Activated CD4-positive, alpha-beta T cell treated with anti-CD3 and anti-CD28 coated beads, Interleukin-2, amount 10 ng/mL, durations not matched to agents 24 days and 14 days (primary cell): ENCODE results near the gene HHAT. TPM values are rescaled to one million over a fixed set of nuclear protein-coding genes. Genes with fewer than 3 reads are reported as not detected.

ENCODE experiments used
- DNase-seq: peaks from one replicate; pipeline ENCODE4 v3.0.0; 2022
- H3K27ac Mint-ChIP-seq: one replicate; pipeline ENCODE4 v1.8.0; 2022; ENCODE audit warnings: mild to moderate bottlenecking, mixed read lengths
- H3K27me3 Mint-ChIP-seq: one replicate; pipeline ENCODE4 v1.8.0; 2022; ENCODE audit warnings: mixed read lengths
- H3K36me3 Mint-ChIP-seq: one replicate; pipeline ENCODE4 v1.8.0; 2022; ENCODE audit warnings: low read depth, mild to moderate bottlenecking, mixed read lengths
- H3K4me1 Mint-ChIP-seq: one replicate; pipeline ENCODE4 v1.8.0; 2021; ENCODE audit warnings: mixed read lengths
- H3K4me3 Mint-ChIP-seq: one replicate; pipeline ENCODE4 v1.8.0; 2022; ENCODE audit warnings: mild to moderate bottlenecking, moderate library complexity, mixed read lengths
- H3K9me3 Mint-ChIP-seq: one replicate; pipeline ENCODE4 v1.8.0; 2021; ENCODE audit warnings: mixed read lengths
- intact Hi-C: fragments of 100-400 bp; cut with micrococcal nuclease; formaldehyde crosslinking; loops from one replicate; pipeline ENCODE4 v1.15.1; 2023
- total RNA-seq: library from RNA; stranded (reverse); gene quantifications from 2 replicates; pipeline ENCODE4 v1.2.3, GENCODE V29; 2022

Gene HHAT
- total RNA-seq, 1 donor from 2014 or later: 0.47 TPM

- H3K4me3 Mint-ChIP-seq: no peak overlapping the region
- H3K4me1 Mint-ChIP-seq: no peaks in the 10 kb centered on the region
- no peaks in the 10 kb centered on the region for H3K27me3 Mint-ChIP-seq
- no peak overlapping the region for H3K27ac Mint-ChIP-seq
- intact Hi-C loops: no loop called here
- H3K36me3 Mint-ChIP-seq: no peaks in the 10 kb centered on the region
- H3K9me3 Mint-ChIP-seq: no peaks in the 10 kb centered on the region
- DNase-seq: no peak
Measured at GRCh38 chr1:210626341-210626740, 297.6 kb downstream of the HHAT start.

GRCh38 chr1:210627755-210628154 lies 299.1 kb downstream of the HHAT start:
- no peaks in the 10 kb centered on the region for H3K9me3 Mint-ChIP-seq
- intact Hi-C loops: no loop called here
- DNase-seq: no peak
- no peak overlapping the region for H3K27ac Mint-ChIP-seq
- H3K4me3 Mint-ChIP-seq: no peak overlapping the region
- H3K27me3 Mint-ChIP-seq: no peaks in the 10 kb centered on the region
- no peaks in the 10 kb centered on the region for H3K4me1 Mint-ChIP-seq
- no peaks in the 10 kb centered on the region for H3K36me3 Mint-ChIP-seq

GRCh38 chr1:210629276-210629675 lies 300.6 kb downstream of the HHAT start:
- DNase-seq: no peak
- intact Hi-C loops: no loop called here
- H3K4me1 Mint-ChIP-seq: no peaks in the 10 kb centered on the region
- no peaks in the 10 kb centered on the region for H3K9me3 Mint-ChIP-seq
- no peaks in the 10 kb centered on the region for H3K27me3 Mint-ChIP-seq
- no peaks in the 10 kb centered on the region for H3K36me3 Mint-ChIP-seq
- H3K27ac Mint-ChIP-seq: no peak overlapping the region
- no peak overlapping the region for H3K4me3 Mint-ChIP-seq

- H3K36me3 Mint-ChIP-seq: no peaks in the 10 kb centered on the region
- no peak overlapping the region for H3K27ac Mint-ChIP-seq
- H3K9me3 Mint-ChIP-seq: no peaks in the 10 kb centered on the region
- intact Hi-C loops: no loop called here
- H3K27me3 Mint-ChIP-seq: no peaks in the 10 kb centered on the region
- DNase-seq: no peak
- H3K4me1 Mint-ChIP-seq: no peaks in the 10 kb centered on the region
- no peak overlapping the region for H3K4me3 Mint-ChIP-seq
Measured at GRCh38 chr1:210631399-210631798, 302.7 kb downstream of the HHAT start.

GRCh38 chr1:210633140-210633539 lies 304.4 kb downstream of the HHAT start:
- Mint-ChIP-seq H3K4me3 (no peak overlapping the region), H3K27ac (no peak overlapping the region), H3K27me3 (no peaks in the 10 kb centered on the region), H3K9me3 (no peaks in the 10 kb centered on the region), H3K36me3 (no peaks in the 10 kb centered on the region), H3K4me1 (no peaks in the 10 kb centered on the region)
- intact Hi-C loops: no loop called here
- no peak for DNase-seq

- Mint-ChIP-seq H3K36me3 (no peaks in the 10 kb centered on the region), H3K4me1 (no peaks in the 10 kb centered on the region), H3K27ac (no peak overlapping the region), H3K4me3 (no peak overlapping the region), H3K9me3 (no peaks in the 10 kb centered on the region), H3K27me3 (no peaks in the 10 kb centered on the region)
- intact Hi-C loops: no loop called here
- no peak for DNase-seq
Measured at GRCh38 chr1:210633636-210634035, 304.9 kb downstream of the HHAT start.

- no peak overlapping the region for H3K4me3 Mint-ChIP-seq
- no peaks in the 10 kb centered on the region for H3K4me1 Mint-ChIP-seq
- intact Hi-C loops: no loop called here
- no peak overlapping the region for H3K27ac Mint-ChIP-seq
- no peaks in the 10 kb centered on the region for H3K9me3 Mint-ChIP-seq
- DNase-seq: no peak
- no peaks in the 10 kb centered on the region for H3K36me3 Mint-ChIP-seq
- no peaks in the 10 kb centered on the region for H3K27me3 Mint-ChIP-seq
Measured at GRCh38 chr1:210635108-210635507, 306.4 kb downstream of the HHAT start.

- H3K9me3 Mint-ChIP-seq: no peaks in the 10 kb centered on the region
- no peak overlapping the region for H3K27ac Mint-ChIP-seq
Measured at GRCh38 chr1:210641582-210641981, 312.9 kb downstream of the HHAT start.

GRCh38 chr1:210645582-210646257 lies 317.0 kb downstream of the HHAT start:
- peaks cover 7% of the 10 kb centered on the region for H3K4me1 Mint-ChIP-seq
- no peaks in the 10 kb centered on the region for H3K36me3 Mint-ChIP-seq
- no peaks in the 10 kb centered on the region for H3K27me3 Mint-ChIP-seq
- H3K9me3 Mint-ChIP-seq: no peaks in the 10 kb centered on the region
- no peak overlapping the region for H3K4me3 Mint-ChIP-seq
- no peak overlapping the region for H3K27ac Mint-ChIP-seq
- no peak for DNase-seq
- intact Hi-C loops: no loop called here

More at GRCh38 chr1:210641582-210641981, 312.9 kb downstream of the HHAT start:
- Mint-ChIP-seq H3K4me3 (no peak overlapping the region), H3K4me1 (no peaks in the 10 kb centered on the region), H3K36me3 (no peaks in the 10 kb centered on the region), H3K27me3 (no peaks in the 10 kb centered on the region)
- DNase-seq: no peak
- intact Hi-C loops: no loop called here

GRCh38 chr1:210646258-210646616 lies 317.5 kb downstream of the HHAT start:
- intact Hi-C loops: no loop called here
- H3K4me1 Mint-ChIP-seq: peaks cover 7% of the 10 kb centered on the region
- no peaks in the 10 kb centered on the region for H3K36me3 Mint-ChIP-seq
- no peak for DNase-seq
- no peaks in the 10 kb centered on the region for H3K9me3 Mint-ChIP-seq
- no peaks in the 10 kb centered on the region for H3K27me3 Mint-ChIP-seq
- H3K27ac Mint-ChIP-seq: no peak overlapping the region
- no peak overlapping the region for H3K4me3 Mint-ChIP-seq

- H3K36me3 Mint-ChIP-seq: no peaks in the 10 kb centered on the region
- intact Hi-C loops: no loop called here
- H3K27me3 Mint-ChIP-seq: no peaks in the 10 kb centered on the region
- H3K9me3 Mint-ChIP-seq: no peaks in the 10 kb centered on the region
- H3K4me3 Mint-ChIP-seq: no peak overlapping the region
- H3K4me1 Mint-ChIP-seq: peaks cover 7% of the 10 kb centered on the region
- no peak for DNase-seq
- H3K27ac Mint-ChIP-seq: no peak overlapping the region
Measured at GRCh38 chr1:210647406-210648333, 319.0 kb downstream of the HHAT start.

- Mint-ChIP-seq H3K27ac (no peak overlapping the region), H3K9me3 (peaks cover 2% of the 10 kb centered on the region), H3K4me1 (peaks cover 7% of the 10 kb centered on the region), H3K27me3 (no peaks in the 10 kb centered on the region), H3K4me3 (no peak overlapping the region), H3K36me3 (no peaks in the 10 kb centered on the region)
- no peak for DNase-seq
- intact Hi-C loops: no loop called here
Measured at GRCh38 chr1:210648588-210649269, 320.0 kb downstream of the HHAT start.

GRCh38 chr1:210650403-210650802 lies 321.7 kb downstream of the HHAT start:
- no peak for DNase-seq
- Mint-ChIP-seq H3K36me3 (no peaks in the 10 kb centered on the region), H3K9me3 (peaks cover 5% of the 10 kb centered on the region), H3K4me3 (no peak overlapping the region), H3K27me3 (no peaks in the 10 kb centered on the region), H3K27ac (no peak overlapping the region), H3K4me1 (peaks cover 7% of the 10 kb centered on the region)
- intact Hi-C loops: no loop called here

GRCh38 chr1:210652329-210652954 lies 323.7 kb downstream of the HHAT start:
- no peaks in the 10 kb centered on the region for H3K27me3 Mint-ChIP-seq
- no peaks in the 10 kb centered on the region for H3K36me3 Mint-ChIP-seq
- H3K4me3 Mint-ChIP-seq: no peak overlapping the region
- H3K4me1 Mint-ChIP-seq: peaks cover 5% of the 10 kb centered on the region
- no peak for DNase-seq
- intact Hi-C loops: no loop called here
- peaks cover 5% of the 10 kb centered on the region for H3K9me3 Mint-ChIP-seq
- no peak overlapping the region for H3K27ac Mint-ChIP-seq
